NCI-H1105 (cell line): ENCODE measurements around the gene DIAPH2.
"Not testable (repeated sequence)": the region's sequence is repeated elsewhere in the genome, so short reads cannot be mapped to it uniquely, and the experiment has no call there.

Experiments used
- DNase-seq: peaks from one replicate; lab custom pipeline; 2025; lab: John Stamatoyannopoulos, UW

DIAPH2 gene

GRCh38 chrX:97389761-97390192 lies 705.1 kb downstream of the DIAPH2 start:
- no peak for DNase-seq

GRCh38 chrX:97397371-97397770 lies 712.7 kb downstream of the DIAPH2 start:
- DNase-seq: no peak

- DNase-seq: no peak
Observed at GRCh38 chrX:97398030-97398551, 713.4 kb downstream of the DIAPH2 start.

- no peak for DNase-seq
Observed at GRCh38 chrX:97399400-97399799, 714.8 kb downstream of the DIAPH2 start.

GRCh38 chrX:97400492-97400891 lies 715.9 kb downstream of the DIAPH2 start:
- DNase-seq: no peak

- DNase-seq: no peak
Observed at GRCh38 chrX:97401154-97401553, 716.5 kb downstream of the DIAPH2 start.

- DNase-seq: no peak
Observed at GRCh38 chrX:97401586-97402136, 717.0 kb downstream of the DIAPH2 start.

- no peak for DNase-seq
Observed at GRCh38 chrX:97402333-97402732, 717.7 kb downstream of the DIAPH2 start.

GRCh38 chrX:97402903-97403302 lies 718.3 kb downstream of the DIAPH2 start:
- no peak for DNase-seq

- DNase-seq: no peak
Observed at GRCh38 chrX:97405031-97405660, 720.5 kb downstream of the DIAPH2 start.

GRCh38 chrX:97409632-97410415 lies 725.2 kb downstream of the DIAPH2 start:
- DNase-seq: not testable (repeated sequence)

- no peak for DNase-seq
Observed at GRCh38 chrX:97416461-97416860, 731.8 kb downstream of the DIAPH2 start.

- no peak for DNase-seq
Observed at GRCh38 chrX:97429101-97429500, 744.5 kb downstream of the DIAPH2 start.

- no peak for DNase-seq
Observed at GRCh38 chrX:97431281-97431680, 746.6 kb downstream of the DIAPH2 start.

GRCh38 chrX:97446298-97446882 lies 761.7 kb downstream of the DIAPH2 start:
- no peak for DNase-seq

GRCh38 chrX:97447306-97447705 lies 762.7 kb downstream of the DIAPH2 start:
- DNase-seq: no peak

GRCh38 chrX:97452283-97452682 lies 767.6 kb downstream of the DIAPH2 start:
- no peak for DNase-seq

- no peak for DNase-seq
Observed at GRCh38 chrX:97461763-97462162, 777.1 kb downstream of the DIAPH2 start.

- DNase-seq: no peak
Observed at GRCh38 chrX:97471071-97471470, 786.4 kb downstream of the DIAPH2 start.

GRCh38 chrX:97474933-97475332 lies 790.3 kb downstream of the DIAPH2 start:
- no peak for DNase-seq

GRCh38 chrX:97479106-97479890 lies 794.7 kb downstream of the DIAPH2 start:
- no peak for DNase-seq

- no peak for DNase-seq
Observed at GRCh38 chrX:97481228-97481627, 796.6 kb downstream of the DIAPH2 start.
